ENCODE data around the gene RHBDD3.

RHBDD3 gene

GRCh38 chr22:29216011-29216872, 51.5 kb downstream of the RHBDD3 start:
- no peak for DNase-seq

GRCh38 chr22:29215012-29215860, 52.5 kb downstream of the RHBDD3 start:
- DNase-seq = no peak

- no peak for DNase-seq
These were observed 53.5 kb downstream of the RHBDD3 start for GRCh38 chr22:29214232-29214631.

GRCh38 chr22:29213493-29213892, 54.3 kb downstream of the RHBDD3 start:
- DNase-seq = no peak

DNA sequence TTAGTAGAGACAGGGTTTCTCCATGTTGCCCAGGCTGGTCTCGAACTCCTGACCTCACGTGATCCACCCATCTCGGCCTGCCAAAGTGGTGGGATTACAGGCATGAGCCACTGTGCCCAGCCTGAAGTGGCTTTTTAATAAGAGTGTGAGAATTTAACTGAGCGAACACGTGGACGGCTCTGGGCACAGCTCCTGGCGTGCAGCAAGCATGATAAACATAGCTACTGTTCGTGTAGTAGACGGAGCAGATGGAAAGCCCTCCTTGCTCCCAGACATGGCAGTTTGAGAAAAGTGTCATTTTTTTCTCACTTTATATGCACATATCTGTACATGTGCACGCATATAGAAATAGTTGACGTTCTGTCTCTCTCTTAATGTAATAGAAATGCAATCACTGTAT, 55.0 kb downstream of the RHBDD3 start:
- DNase-seq = no peak

- DNase-seq = no peak
These were observed 56.3 kb downstream of the RHBDD3 start for GRCh38 chr22:29211466-29211865.

GRCh38 chr22:29211066-29211465, 56.7 kb downstream of the RHBDD3 start:
- no peak for DNase-seq

Measured in NCI-H187 (cell line).